Fibroblast of lung (primary cell): ENCODE results near the gene ABCA4. TPM values are rescaled to one million over a fixed set of nuclear protein-coding genes. Genes with fewer than 3 reads are reported as not detected.

ENCODE experiments used
- DNase-seq, 2 donors: peaks; one replicate each; pipeline versions ENCODE4 v3.0.0 to v3.0.0-alpha.2; 2010; ENCODE audit warnings: low read depth in 2 of 2
- H2AFZ ChIP-seq: 2 replicates; pipeline ENCODE4 v1.5.1; 2012; ENCODE audit warnings: low read length, control low read depth, inconsistent platforms
- H3K27ac ChIP-seq: 2 replicates; pipeline ENCODE4 v1.5.1; 2011; ENCODE audit warnings: low read length, control low read depth; ENCODE audit not compliant: insufficient read depth
- H3K27me3 ChIP-seq: 2 replicates; pipeline ENCODE4 v1.5.1; 2011; ENCODE audit warnings: mild to moderate bottlenecking, low read length; ENCODE audit not compliant: control insufficient read depth, insufficient read depth
- H3K36me3 ChIP-seq: 2 replicates; pipeline ENCODE4 v1.5.1; 2011; ENCODE audit warnings: low read length; ENCODE audit not compliant: control insufficient read depth, insufficient read depth
- H3K4me1 ChIP-seq: 2 replicates; pipeline ENCODE4 v1.5.1; 2011; ENCODE audit warnings: low read length; ENCODE audit not compliant: control insufficient read depth, insufficient read depth; ENCODE audit errors: extremely low read depth
- H3K4me2 ChIP-seq: 2 replicates; pipeline ENCODE4 v1.5.1; 2011; ENCODE audit warnings: low read length, control low read depth; ENCODE audit not compliant: insufficient read depth; ENCODE audit errors: extremely low read depth
- H3K4me3 ChIP-seq, 4 experiments: fragments of 200-600 bp in 1 of 4; sonication (generic) in 1 of 4; replicated peaks in 1 of 4; 2 replicates each; pipeline ENCODE4 v1.5.1; 2011 to 2016; ENCODE audit warnings: low read length in 4 of 4, low read depth in 3 of 4, mild to moderate bottlenecking in 3 of 4, control low read depth in 2 of 4, inconsistent platforms in 1 of 4, mixed read lengths in 1 of 4; ENCODE audit not compliant: insufficient read depth in 1 of 4; ENCODE audit errors: control extremely low read depth in 1 of 4
- H3K79me2 ChIP-seq: 2 replicates; pipeline ENCODE4 v1.5.1; 2012; ENCODE audit warnings: mild to moderate bottlenecking, low read length, inconsistent platforms; ENCODE audit not compliant: control insufficient read depth, insufficient read depth
- H3K9ac ChIP-seq: 2 replicates; pipeline ENCODE4 v1.5.1; 2011; ENCODE audit warnings: mild to moderate bottlenecking, low read length, control low read depth; ENCODE audit not compliant: insufficient read depth
- H3K9me3 ChIP-seq: 2 replicates; pipeline ENCODE4 v1.5.1; 2012; ENCODE audit warnings: low read depth, low read length; ENCODE audit not compliant: control insufficient read depth, insufficient read depth
- H4K20me1 ChIP-seq: 2 replicates; pipeline ENCODE4 v1.5.1; 2011; ENCODE audit warnings: low read length; ENCODE audit not compliant: control insufficient read depth, insufficient read depth; ENCODE audit errors: extremely low read depth
- EZH2 ChIP-seq: IDR thresholded peaks from 2 replicates; pipeline ENCODE4 v1.5.1; 2012; ENCODE audit warnings: low read length, control low read depth, mild to moderate bottlenecking; ENCODE audit errors: missing control alignments
- polyA plus RNA-seq, 2 donors: library from polyadenylated mRNA; depleted of rRNA in 1 of 2; stranded (reverse) in 1 of 2; unstranded in 1 of 2; fragments of >200 nt; gene quantifications; 2 replicates each; pipeline ENCODE4 v1.2.1, GENCODE V29; 2011 to 2012; ENCODE audit warnings: missing spikeins in 1 of 2
- total RNA-seq: library from RNA; depleted of rRNA; stranded (reverse); fragments of >200 nt; gene quantifications from 2 replicates; pipeline ENCODE4 v1.2.1, GENCODE V29; 2014
- TF ChIP-seq, protein P1 (sequence below), 2 donors: IDR thresholded peaks in 1 of 2; conservative IDR thresholded peaks in 1 of 2; 1 replicate in 1 of 2; 2 replicates in 1 of 2; pipeline ENCODE4 v1.5.1; 2011 to 2012; ENCODE audit warnings: low read length in 2 of 2, control low read depth in 1 of 2, inconsistent platforms in 1 of 2, low read depth in 1 of 2, mild to moderate bottlenecking in 1 of 2

Gene ABCA4
- total and polyA plus RNA-seq, 2 donors (not counting 1 experiment from before 2014, with no cell fraction given): 0.07 to 0.33 TPM

DNA sequence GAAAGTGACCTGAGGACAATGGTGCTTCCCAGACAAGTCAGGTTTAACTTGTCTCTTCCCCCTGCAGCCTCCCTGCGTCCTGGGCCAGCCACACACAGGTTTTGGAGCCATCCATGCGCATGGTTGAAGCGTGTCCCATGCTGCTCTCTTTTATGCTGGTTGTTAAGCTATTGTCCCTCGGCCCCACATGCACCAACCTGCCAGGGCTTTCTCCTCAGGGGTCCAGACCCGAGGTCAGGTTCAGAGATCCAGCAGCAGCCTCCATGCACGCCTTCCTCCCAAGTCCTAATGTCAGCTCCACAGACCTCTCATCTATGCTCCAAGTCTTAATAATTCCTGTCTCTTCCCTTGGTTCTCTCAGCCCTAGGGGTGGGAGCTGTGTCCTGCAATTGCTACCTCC is 1.6 kb downstream of the ABCA4 start:
- H3K4me3 ChIP-seq: no peak overlapping the region
- no peak overlapping the region for H3K9ac ChIP-seq
- H4K20me1 ChIP-seq: no peaks in the 10 kb centered on the region
- H3K27me3 ChIP-seq: peaks cover 7% of the 10 kb centered on the region
- H3K4me2 ChIP-seq: no peak overlapping the region
- no peaks in the 10 kb centered on the region for H3K79me2 ChIP-seq
- no peak for DNase-seq
- TF ChIP-seq EZH2: no peak
- TF ChIP-seq, protein P1, sequence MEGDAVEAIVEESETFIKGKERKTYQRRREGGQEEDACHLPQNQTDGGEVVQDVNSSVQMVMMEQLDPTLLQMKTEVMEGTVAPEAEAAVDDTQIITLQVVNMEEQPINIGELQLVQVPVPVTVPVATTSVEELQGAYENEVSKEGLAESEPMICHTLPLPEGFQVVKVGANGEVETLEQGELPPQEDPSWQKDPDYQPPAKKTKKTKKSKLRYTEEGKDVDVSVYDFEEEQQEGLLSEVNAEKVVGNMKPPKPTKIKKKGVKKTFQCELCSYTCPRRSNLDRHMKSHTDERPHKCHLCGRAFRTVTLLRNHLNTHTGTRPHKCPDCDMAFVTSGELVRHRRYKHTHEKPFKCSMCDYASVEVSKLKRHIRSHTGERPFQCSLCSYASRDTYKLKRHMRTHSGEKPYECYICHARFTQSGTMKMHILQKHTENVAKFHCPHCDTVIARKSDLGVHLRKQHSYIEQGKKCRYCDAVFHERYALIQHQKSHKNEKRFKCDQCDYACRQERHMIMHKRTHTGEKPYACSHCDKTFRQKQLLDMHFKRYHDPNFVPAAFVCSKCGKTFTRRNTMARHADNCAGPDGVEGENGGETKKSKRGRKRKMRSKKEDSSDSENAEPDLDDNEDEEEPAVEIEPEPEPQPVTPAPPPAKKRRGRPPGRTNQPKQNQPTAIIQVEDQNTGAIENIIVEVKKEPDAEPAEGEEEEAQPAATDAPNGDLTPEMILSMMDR (conservative IDR thresholded peaks at IDR 0.05 in 1 of 2, IDR thresholded peaks at IDR 0.05 in 1 of 2; ENCODE audit: low read depth in 1 of 2, low read length in 2 of 2): no peak
- no peaks in the 10 kb centered on the region for H3K4me1 ChIP-seq
- no peak overlapping the region for H2AFZ ChIP-seq
- H3K9me3 ChIP-seq: no peaks in the 10 kb centered on the region
- no peak overlapping the region for H3K27ac ChIP-seq
- H3K36me3 ChIP-seq: no peaks in the 10 kb centered on the region

DNA sequence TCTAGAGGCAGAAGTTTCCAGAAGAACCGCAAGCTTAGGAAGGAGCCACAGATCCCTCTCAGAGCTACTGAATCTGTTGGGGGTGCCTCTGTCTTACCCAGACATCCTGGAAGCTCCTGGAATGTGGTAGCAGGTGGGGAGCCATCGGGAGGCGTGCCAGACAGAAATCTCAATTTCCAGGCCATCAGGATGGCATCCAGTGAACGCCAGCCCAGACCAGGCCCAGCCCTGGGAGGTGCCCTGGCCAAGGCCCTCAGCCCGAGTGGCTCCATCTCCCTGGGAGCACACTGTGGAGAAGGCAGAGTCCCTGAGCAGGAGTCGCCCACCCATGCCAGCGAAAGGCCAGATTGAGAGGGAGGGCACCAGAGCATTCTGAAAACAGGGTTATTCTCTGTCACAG is 2.5 kb downstream of the ABCA4 start:
- Histone ChIP-seq H3K36me3 (no peaks in the 10 kb centered on the region), H3K4me3 (no peak overlapping the region), H3K79me2 (no peaks in the 10 kb centered on the region), H3K4me1 (no peaks in the 10 kb centered on the region), H3K27ac (no peak overlapping the region), H3K27me3 (peaks cover 7% of the 10 kb centered on the region), H4K20me1 (no peaks in the 10 kb centered on the region), H2AFZ (no peak overlapping the region), H3K9ac (no peak overlapping the region), H3K4me2 (no peak overlapping the region), H3K9me3 (no peaks in the 10 kb centered on the region)
- DNase-seq: no peak
- TF ChIP-seq EZH2: no peak
- TF ChIP-seq, protein P1 (conservative IDR thresholded peaks at IDR 0.05 in 1 of 2, IDR thresholded peaks at IDR 0.05 in 1 of 2; ENCODE audit: low read depth in 1 of 2, low read length in 2 of 2): no peak

DNA sequence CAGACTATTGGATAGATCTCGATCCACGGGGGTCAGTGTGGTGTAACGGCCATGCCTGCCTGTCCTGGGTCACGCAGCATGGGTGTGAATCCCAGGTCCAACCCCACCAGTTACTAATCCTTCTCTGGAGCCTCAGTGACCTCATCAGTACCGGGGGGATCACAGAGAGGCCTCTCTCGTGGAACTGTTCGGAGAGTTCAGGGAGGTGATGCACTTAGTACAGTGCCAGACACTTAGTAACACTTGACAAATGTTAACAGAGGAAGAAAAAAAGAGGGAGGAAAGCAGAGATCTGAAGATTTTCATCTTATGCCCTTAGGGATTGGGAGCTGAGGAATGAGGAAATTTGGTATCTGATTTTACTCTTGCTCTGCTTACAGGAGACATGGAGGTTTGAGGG is 2.9 kb downstream of the ABCA4 start:
- Histone ChIP-seq H3K36me3 (no peaks in the 10 kb centered on the region), H2AFZ (no peak overlapping the region), H3K9me3 (no peaks in the 10 kb centered on the region), H4K20me1 (no peaks in the 10 kb centered on the region), H3K4me1 (no peaks in the 10 kb centered on the region), H3K79me2 (no peaks in the 10 kb centered on the region), H3K4me3 (no peak overlapping the region), H3K27me3 (peaks cover 7% of the 10 kb centered on the region), H3K4me2 (no peak overlapping the region), H3K27ac (no peak overlapping the region), H3K9ac (no peak overlapping the region)
- no peak for DNase-seq
- TF ChIP-seq, protein P1 (conservative IDR thresholded peaks at IDR 0.05 in 1 of 2, IDR thresholded peaks at IDR 0.05 in 1 of 2; ENCODE audit: low read depth in 1 of 2, low read length in 2 of 2): no peak
- TF ChIP-seq EZH2: no peak
